ENCODE measurements around the gene PRRC2A.

Gene PRRC2A

GRCh38 chr6:31639043-31639442 is 18.5 kb downstream of the PRRC2A start:
- H3K4me3 ChIP-seq (replicated peaks; ENCODE audit: insufficient read depth, low read length): no peak overlapping the region
- H3K27me3 ChIP-seq (ENCODE audit: insufficient read depth, poor library complexity, severe bottlenecking): no peaks in the 10 kb centered on the region
- TF ChIP-seq, protein P1, sequence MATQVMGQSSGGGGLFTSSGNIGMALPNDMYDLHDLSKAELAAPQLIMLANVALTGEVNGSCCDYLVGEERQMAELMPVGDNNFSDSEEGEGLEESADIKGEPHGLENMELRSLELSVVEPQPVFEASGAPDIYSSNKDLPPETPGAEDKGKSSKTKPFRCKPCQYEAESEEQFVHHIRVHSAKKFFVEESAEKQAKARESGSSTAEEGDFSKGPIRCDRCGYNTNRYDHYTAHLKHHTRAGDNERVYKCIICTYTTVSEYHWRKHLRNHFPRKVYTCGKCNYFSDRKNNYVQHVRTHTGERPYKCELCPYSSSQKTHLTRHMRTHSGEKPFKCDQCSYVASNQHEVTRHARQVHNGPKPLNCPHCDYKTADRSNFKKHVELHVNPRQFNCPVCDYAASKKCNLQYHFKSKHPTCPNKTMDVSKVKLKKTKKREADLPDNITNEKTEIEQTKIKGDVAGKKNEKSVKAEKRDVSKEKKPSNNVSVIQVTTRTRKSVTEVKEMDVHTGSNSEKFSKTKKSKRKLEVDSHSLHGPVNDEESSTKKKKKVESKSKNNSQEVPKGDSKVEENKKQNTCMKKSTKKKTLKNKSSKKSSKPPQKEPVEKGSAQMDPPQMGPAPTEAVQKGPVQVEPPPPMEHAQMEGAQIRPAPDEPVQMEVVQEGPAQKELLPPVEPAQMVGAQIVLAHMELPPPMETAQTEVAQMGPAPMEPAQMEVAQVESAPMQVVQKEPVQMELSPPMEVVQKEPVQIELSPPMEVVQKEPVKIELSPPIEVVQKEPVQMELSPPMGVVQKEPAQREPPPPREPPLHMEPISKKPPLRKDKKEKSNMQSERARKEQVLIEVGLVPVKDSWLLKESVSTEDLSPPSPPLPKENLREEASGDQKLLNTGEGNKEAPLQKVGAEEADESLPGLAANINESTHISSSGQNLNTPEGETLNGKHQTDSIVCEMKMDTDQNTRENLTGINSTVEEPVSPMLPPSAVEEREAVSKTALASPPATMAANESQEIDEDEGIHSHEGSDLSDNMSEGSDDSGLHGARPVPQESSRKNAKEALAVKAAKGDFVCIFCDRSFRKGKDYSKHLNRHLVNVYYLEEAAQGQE (IDR thresholded peaks at IDR 0.05; ENCODE audit: insufficient replicate concordance, low read depth): no peak
- no peak for TF ChIP-seq SPI1 (IDR thresholded peaks at IDR 0.05; ENCODE audit: borderline replicate concordance, low read depth)
- TF ChIP-seq CTCF (IDR thresholded peaks at IDR 0.05; ENCODE audit: insufficient read depth, low read length): no peak
- no peak for TF ChIP-seq GABPA (IDR thresholded peaks at IDR 0.05; ENCODE audit: low read depth)
- TF ChIP-seq POLR2AphosphoS5 (IDR thresholded peaks at IDR 0.05; ENCODE audit: low read depth): no peak
- H3K27ac ChIP-seq (replicated peaks): peak overlapping the region; percentile 1; the same call in 1 of the 2 replicates
- DNase-seq (ENCODE audit: low read depth in 1 of 2, low spot score in 1 of 2): no peak

DNA sequence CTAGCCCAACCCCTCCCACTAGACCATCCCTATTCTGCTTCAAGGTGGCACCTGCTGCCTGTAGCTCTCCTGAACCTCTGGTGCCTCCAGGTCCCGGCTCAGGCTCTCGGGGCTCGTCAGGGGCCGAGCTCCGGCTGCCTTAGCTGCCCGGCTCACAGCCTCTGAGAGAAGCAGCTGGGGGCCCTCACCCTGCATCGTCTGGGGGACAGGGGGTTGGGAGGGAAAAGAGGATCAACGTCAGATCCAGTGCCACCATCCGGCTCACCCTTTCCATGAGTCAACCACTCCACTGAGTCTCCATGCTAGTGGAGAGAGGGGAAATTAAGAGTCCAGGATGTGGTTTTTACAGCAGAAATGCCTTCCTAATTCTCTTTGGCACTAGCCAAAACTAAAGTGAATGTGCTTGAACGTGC is 18.9 kb downstream of the PRRC2A start:
- Histone ChIP-seq H3K27me3 (ENCODE audit: insufficient read depth, poor library complexity, severe bottlenecking) (no peaks in the 10 kb centered on the region), H3K27ac (replicated peaks) (peak overlapping the region; percentile 1; the same call in 1 of the 2 replicates), H3K4me3 (replicated peaks; ENCODE audit: insufficient read depth, low read length) (no peak overlapping the region)
- DNase-seq (ENCODE audit: low read depth in 1 of 2, low spot score in 1 of 2): no peak
- TF ChIP-seq GABPA (IDR thresholded peaks at IDR 0.05; ENCODE audit: low read depth) (no peak), POLR2AphosphoS5 (IDR thresholded peaks at IDR 0.05; ENCODE audit: low read depth) (no peak), CTCF (IDR thresholded peaks at IDR 0.05; ENCODE audit: insufficient read depth, low read length) (no peak), SPI1 (IDR thresholded peaks at IDR 0.05; ENCODE audit: borderline replicate concordance, low read depth) (no peak)
- TF ChIP-seq, protein P1 (IDR thresholded peaks at IDR 0.05; ENCODE audit: insufficient replicate concordance, low read depth): no peak

DNA sequence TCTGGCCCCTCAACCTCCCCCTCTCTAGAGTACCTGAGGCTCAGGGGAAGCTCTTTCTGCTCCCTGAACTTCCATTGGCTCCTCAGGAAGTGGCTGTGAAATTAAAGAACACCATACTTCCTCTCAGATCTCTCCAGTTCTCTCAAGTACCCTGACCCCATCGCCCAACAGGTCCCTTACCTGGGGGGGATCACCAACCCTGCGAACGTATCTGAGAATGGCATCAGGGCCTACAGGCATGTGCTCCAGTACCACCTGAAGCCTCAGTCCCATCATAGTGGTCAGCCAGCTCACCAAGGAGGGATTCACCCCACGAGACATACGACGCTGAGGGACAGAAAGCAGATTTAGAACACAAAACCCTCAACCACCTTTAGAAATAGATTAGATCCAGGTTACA is 20.1 kb downstream of the PRRC2A start:
- H3K27ac ChIP-seq (replicated peaks): no peak overlapping the region
- no peak for DNase-seq (ENCODE audit: low read depth in 1 of 2, low spot score in 1 of 2)
- TF ChIP-seq, protein P1 (IDR thresholded peaks at IDR 0.05; ENCODE audit: insufficient replicate concordance, low read depth): no peak
- no peak for TF ChIP-seq CTCF (IDR thresholded peaks at IDR 0.05; ENCODE audit: insufficient read depth, low read length)
- TF ChIP-seq SPI1 (IDR thresholded peaks at IDR 0.05; ENCODE audit: borderline replicate concordance, low read depth): no peak
- no peak for TF ChIP-seq GABPA (IDR thresholded peaks at IDR 0.05; ENCODE audit: low read depth)
- no peak for TF ChIP-seq POLR2AphosphoS5 (IDR thresholded peaks at IDR 0.05; ENCODE audit: low read depth)
- H3K4me3 ChIP-seq (replicated peaks; ENCODE audit: insufficient read depth, low read length): no peak overlapping the region
- no peaks in the 10 kb centered on the region for H3K27me3 ChIP-seq (ENCODE audit: insufficient read depth, poor library complexity, severe bottlenecking)
